ENCODE measurements around the gene ZBTB45. TPM values are rescaled to one million over a fixed set of nuclear protein-coding genes. Genes with fewer than 3 reads are reported as not detected.

ZBTB45 gene
- total RNA-seq, 1 donor, result 9.9 TPM

- TF ChIP-seq, protein P1, sequence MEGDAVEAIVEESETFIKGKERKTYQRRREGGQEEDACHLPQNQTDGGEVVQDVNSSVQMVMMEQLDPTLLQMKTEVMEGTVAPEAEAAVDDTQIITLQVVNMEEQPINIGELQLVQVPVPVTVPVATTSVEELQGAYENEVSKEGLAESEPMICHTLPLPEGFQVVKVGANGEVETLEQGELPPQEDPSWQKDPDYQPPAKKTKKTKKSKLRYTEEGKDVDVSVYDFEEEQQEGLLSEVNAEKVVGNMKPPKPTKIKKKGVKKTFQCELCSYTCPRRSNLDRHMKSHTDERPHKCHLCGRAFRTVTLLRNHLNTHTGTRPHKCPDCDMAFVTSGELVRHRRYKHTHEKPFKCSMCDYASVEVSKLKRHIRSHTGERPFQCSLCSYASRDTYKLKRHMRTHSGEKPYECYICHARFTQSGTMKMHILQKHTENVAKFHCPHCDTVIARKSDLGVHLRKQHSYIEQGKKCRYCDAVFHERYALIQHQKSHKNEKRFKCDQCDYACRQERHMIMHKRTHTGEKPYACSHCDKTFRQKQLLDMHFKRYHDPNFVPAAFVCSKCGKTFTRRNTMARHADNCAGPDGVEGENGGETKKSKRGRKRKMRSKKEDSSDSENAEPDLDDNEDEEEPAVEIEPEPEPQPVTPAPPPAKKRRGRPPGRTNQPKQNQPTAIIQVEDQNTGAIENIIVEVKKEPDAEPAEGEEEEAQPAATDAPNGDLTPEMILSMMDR (IDR thresholded peaks at IDR 0.05; ENCODE audit: insufficient read depth, low read length), result no peak
- DNase-seq (ENCODE audit: low read depth), result no peak
- peak overlapping the region; percentile 91 for H3K4me3 ChIP-seq (ENCODE audit: low read depth, low read length)
These were observed 1.1 kb downstream of the ZBTB45 start for GRCh38 chr19:58518256-58519086.

GRCh38 chr19:58516964-58517833 lies 2.4 kb downstream of the ZBTB45 start:
- DNase-seq (ENCODE audit: low read depth), result no peak
- TF ChIP-seq, protein P1 (IDR thresholded peaks at IDR 0.05; ENCODE audit: insufficient read depth, low read length), result no peak

GRCh38 chr19:58516246-58516836 lies 3.3 kb downstream of the ZBTB45 start:
- DNase-seq (ENCODE audit: low read depth), result no peak
- TF ChIP-seq, protein P1 (IDR thresholded peaks at IDR 0.05; ENCODE audit: insufficient read depth, low read length), result no peak
- no peak overlapping the region for H3K4me3 ChIP-seq (ENCODE audit: low read depth, low read length)

More at GRCh38 chr19:58516964-58517833, 2.4 kb downstream of the ZBTB45 start:
- H3K4me3 ChIP-seq (ENCODE audit: low read depth, low read length), result peak overlapping the region; percentile 28

GRCh38 chr19:58515259-58515658 lies 4.4 kb downstream of the ZBTB45 start:
- no peak for DNase-seq (ENCODE audit: low read depth)
- H3K4me3 ChIP-seq (ENCODE audit: low read depth, low read length), result no peak overlapping the region
- TF ChIP-seq, protein P1 (IDR thresholded peaks at IDR 0.05; ENCODE audit: insufficient read depth, low read length), result no peak

GRCh38 chr19:58514564-58515022 lies 5.0 kb downstream of the ZBTB45 start:
- H3K4me3 ChIP-seq (ENCODE audit: low read depth, low read length), result peak overlapping the region; percentile 64
- DNase-seq (ENCODE audit: low read depth), result no peak
- TF ChIP-seq, protein P1 (IDR thresholded peaks at IDR 0.05; ENCODE audit: insufficient read depth, low read length), result no peak

Measured in fibroblast of the aortic adventitia (primary cell).